Thyroid gland (tissue), 4 donors: Measurements from ENCODE around the gene LAMB1.

ENCODE experiments used
- CTCF ChIP-seq, 6 experiments: fragments of 200-600 bp in 3 of 6; fragments of 450-650 bp in 3 of 6; sonication (generic) in 3 of 6; IDR thresholded peaks; one replicate each; pipeline ENCODE4 v1.5.1; 2016 to 2019; ENCODE audit warnings: antibody characterized with exemption in 6 of 6, mild to moderate bottlenecking in 2 of 6, inconsistent platforms in 1 of 6, moderate library complexity in 1 of 6
- POLR2A ChIP-seq, 2 donors: fragments of 450-650 bp; IDR thresholded peaks; one replicate each; pipeline ENCODE4 v1.6.1; 2017; ENCODE audit warnings: antibody characterized with exemption in 2 of 2, mild to moderate bottlenecking in 2 of 2, moderate library complexity in 1 of 2

GRCh38 chr7:107953924-107954303 lies 49.0 kb downstream of the LAMB1 start:
- TF ChIP-seq CTCF (IDR thresholded peaks at IDR 0.05) = no peak
- TF ChIP-seq POLR2A (IDR thresholded peaks at IDR 0.05) = no peak
